K562 (cell line): Measurements from ENCODE around the gene BPTF. TPM values are rescaled to one million over a fixed set of nuclear protein-coding genes. Genes with fewer than 3 reads are reported as not detected.
A peak's percentile ranks its signal among the peaks of the same experiment; 100 is the strongest.

Source experiments
- BDP1 ChIP-seq: IDR thresholded peaks from 3 replicates; pipeline ENCODE4 v1.6.1; 2011; ENCODE audit not compliant: insufficient read length, insufficient read depth
- BRF1 ChIP-seq: IDR thresholded peaks from 3 replicates; pipeline ENCODE4 v1.6.1; 2011; ENCODE audit warnings: borderline replicate concordance, mild to moderate bottlenecking; ENCODE audit not compliant: insufficient read length; ENCODE audit errors: extremely low read depth
- CCAR2 ChIP-seq: fragments of 200-400 bp; formaldehyde crosslinking; IDR thresholded peaks from 2 replicates; pipeline ENCODE4 v1.6.1; 2017; ENCODE audit warnings: mild to moderate bottlenecking, low read depth, low read length
- EP300 ChIP-seq: IDR thresholded peaks from 2 replicates; pipeline ENCODE4 v1.6.1; 2012; ENCODE audit warnings: low read length, improper control_type of control experiment
- KHSRP ChIP-seq: fragments of 450-650 bp; IDR thresholded peaks from 2 replicates; pipeline ENCODE4 v1.6.1; 2017
- PHF21A ChIP-seq: fragments of 450-650 bp; IDR thresholded peaks from 2 replicates; pipeline ENCODE4 v1.6.1; 2017; ENCODE audit warnings: low read depth, borderline replicate concordance
- RBM22 ChIP-seq: fragments of 200-400 bp; formaldehyde crosslinking; IDR thresholded peaks from 2 replicates; pipeline ENCODE4 v1.6.1; 2018; ENCODE audit warnings: low read length, low read depth; ENCODE audit not compliant: poor library complexity, severe bottlenecking
- SAP30 ChIP-seq: fragments of 200-600 bp; sonication (generic); IDR thresholded peaks from 2 replicates; pipeline ENCODE4 v1.6.1; 2012; ENCODE audit warnings: borderline replicate concordance, low read depth, mild to moderate bottlenecking, moderate library complexity, low read length, control low read depth, inconsistent platforms; ENCODE audit not compliant: insufficient read depth, poor library complexity, severe bottlenecking
- YBX1 ChIP-seq: fragments of 450-650 bp; IDR thresholded peaks from 2 replicates; pipeline ENCODE4 v1.7.1; 2016; ENCODE audit warnings: mild to moderate bottlenecking
- ZBTB1 ChIP-seq: sonication (generic); formaldehyde crosslinking; IDR thresholded peaks from 2 replicates; pipeline ENCODE4 v1.8.1; 2023; ENCODE audit warnings: missing genetic modification reagents, low read depth, mild to moderate bottlenecking, borderline replicate concordance
- ZBTB33 ChIP-seq: sonication (generic); formaldehyde crosslinking; IDR thresholded peaks from 2 replicates; pipeline ENCODE4 v1.8.1; 2023; ENCODE audit warnings: mild to moderate bottlenecking, missing genetic modification reagents
- ZC3H11A ChIP-seq: IDR thresholded peaks from 2 replicates; pipeline ENCODE4 v1.6.1; 2012; ENCODE audit warnings: low read depth, low read length, improper control_type of control experiment
- ZEB2 ChIP-seq: fragments of 450-650 bp; IDR thresholded peaks from 2 replicates; pipeline ENCODE4 v1.6.1; 2016
- ZNF184 ChIP-seq: sonication (generic); formaldehyde crosslinking; IDR thresholded peaks from 2 replicates; pipeline ENCODE4 v1.5.0; 2020; ENCODE audit warnings: missing genetic modification reagents
- ZNF445 ChIP-seq: fragments of 250-450 bp; sonication (Bioruptor Pico); IDR thresholded peaks from 2 replicates; pipeline ENCODE4 v1.4.0; 2020; ENCODE audit warnings: low read depth, mild to moderate bottlenecking, moderate library complexity
- ZNF584 ChIP-seq: fragments of 200-800 bp; sonication (Bioruptor generic); IDR thresholded peaks from 2 replicates; pipeline ENCODE4 v1.6.1; 2016; ENCODE audit warnings: low read depth, mild to moderate bottlenecking, missing genetic modification characterization, missing compliant biosample characterization
- polyA plus RNA-seq, 8 experiments: library from polyadenylated mRNA; depleted of rRNA in 4 of 8; stranded (reverse) in 5 of 8; unstranded in 3 of 8; fragments of >200 nt; fragmentation: Nextera tagmentation in 2 of 8; fragmentation: Illumina TruSeq in 1 of 8; extraction: Ambion mirVana in 2 of 8; extraction: Trizol in 1 of 8; gene quantifications; 2 replicates each; pipeline versions ENCODE4 v1.2.1 to v1.2.3, GENCODE V29; 2011 to 2014; ENCODE audit warnings: inconsistent platforms in 1 of 8, missing spikeins in 1 of 8
- total RNA-seq, 7 experiments: library from RNA; depleted of rRNA in 6 of 7; stranded (reverse); fragments of >200 nt in 6 of 7; fragmentation: Illumina TruSeq in 2 of 7; extraction: Trizol in 2 of 7; gene quantifications; 2 replicates each; pipeline versions ENCODE4 v1.2.1 to v1.2.3, GENCODE V29; 2011 to 2021; ENCODE audit warnings: low replicate concordance in 1 of 7
- TF ChIP-seq, protein P1 (sequence below): fragments of 450-650 bp; conservative IDR thresholded peaks from 2 replicates; pipeline ENCODE4 v1.6.1; 2016; ENCODE audit warnings: missing genetic modification characterization, low read depth, mild to moderate bottlenecking, missing compliant biosample characterization, moderate library complexity
- TF ChIP-seq, protein P2 (sequence below): fragments of 450-650 bp; IDR thresholded peaks from 2 replicates; pipeline ENCODE4 v1.6.1; 2016; ENCODE audit warnings: low read depth

Gene BPTF
- total and polyA plus RNA-seq, 9 of the 15 experiments (the other 6 are each of a cell fraction or from before 2014, with no cell fraction given) = 12.5 to 52.1 (median 26.9) TPM

- TF ChIP-seq ZNF584 (no peak), ZNF445 (CRISPR knock-in tag) (no peak), ZEB2 (0 out of 2 replicates have a peak, but pooled peaks have one; percentile 22), PHF21A (no peak), ZBTB1 (CRISPR knock-in tag) (no peak), BRF1 (no peak), EP300 (no peak), ZNF184 (no peak), CCAR2 (no peak), ZBTB33 (CRISPR knock-in tag) (no peak), SAP30 (no peak), RBM22 (no peak), BDP1 (no peak), YBX1 (no peak), KHSRP (no peak), ZC3H11A (no peak)
- TF ChIP-seq, protein P1, sequence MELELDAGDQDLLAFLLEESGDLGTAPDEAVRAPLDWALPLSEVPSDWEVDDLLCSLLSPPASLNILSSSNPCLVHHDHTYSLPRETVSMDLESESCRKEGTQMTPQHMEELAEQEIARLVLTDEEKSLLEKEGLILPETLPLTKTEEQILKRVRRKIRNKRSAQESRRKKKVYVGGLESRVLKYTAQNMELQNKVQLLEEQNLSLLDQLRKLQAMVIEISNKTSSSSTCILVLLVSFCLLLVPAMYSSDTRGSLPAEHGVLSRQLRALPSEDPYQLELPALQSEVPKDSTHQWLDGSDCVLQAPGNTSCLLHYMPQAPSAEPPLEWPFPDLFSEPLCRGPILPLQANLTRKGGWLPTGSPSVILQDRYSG = no peak
- TF ChIP-seq, protein P2, sequence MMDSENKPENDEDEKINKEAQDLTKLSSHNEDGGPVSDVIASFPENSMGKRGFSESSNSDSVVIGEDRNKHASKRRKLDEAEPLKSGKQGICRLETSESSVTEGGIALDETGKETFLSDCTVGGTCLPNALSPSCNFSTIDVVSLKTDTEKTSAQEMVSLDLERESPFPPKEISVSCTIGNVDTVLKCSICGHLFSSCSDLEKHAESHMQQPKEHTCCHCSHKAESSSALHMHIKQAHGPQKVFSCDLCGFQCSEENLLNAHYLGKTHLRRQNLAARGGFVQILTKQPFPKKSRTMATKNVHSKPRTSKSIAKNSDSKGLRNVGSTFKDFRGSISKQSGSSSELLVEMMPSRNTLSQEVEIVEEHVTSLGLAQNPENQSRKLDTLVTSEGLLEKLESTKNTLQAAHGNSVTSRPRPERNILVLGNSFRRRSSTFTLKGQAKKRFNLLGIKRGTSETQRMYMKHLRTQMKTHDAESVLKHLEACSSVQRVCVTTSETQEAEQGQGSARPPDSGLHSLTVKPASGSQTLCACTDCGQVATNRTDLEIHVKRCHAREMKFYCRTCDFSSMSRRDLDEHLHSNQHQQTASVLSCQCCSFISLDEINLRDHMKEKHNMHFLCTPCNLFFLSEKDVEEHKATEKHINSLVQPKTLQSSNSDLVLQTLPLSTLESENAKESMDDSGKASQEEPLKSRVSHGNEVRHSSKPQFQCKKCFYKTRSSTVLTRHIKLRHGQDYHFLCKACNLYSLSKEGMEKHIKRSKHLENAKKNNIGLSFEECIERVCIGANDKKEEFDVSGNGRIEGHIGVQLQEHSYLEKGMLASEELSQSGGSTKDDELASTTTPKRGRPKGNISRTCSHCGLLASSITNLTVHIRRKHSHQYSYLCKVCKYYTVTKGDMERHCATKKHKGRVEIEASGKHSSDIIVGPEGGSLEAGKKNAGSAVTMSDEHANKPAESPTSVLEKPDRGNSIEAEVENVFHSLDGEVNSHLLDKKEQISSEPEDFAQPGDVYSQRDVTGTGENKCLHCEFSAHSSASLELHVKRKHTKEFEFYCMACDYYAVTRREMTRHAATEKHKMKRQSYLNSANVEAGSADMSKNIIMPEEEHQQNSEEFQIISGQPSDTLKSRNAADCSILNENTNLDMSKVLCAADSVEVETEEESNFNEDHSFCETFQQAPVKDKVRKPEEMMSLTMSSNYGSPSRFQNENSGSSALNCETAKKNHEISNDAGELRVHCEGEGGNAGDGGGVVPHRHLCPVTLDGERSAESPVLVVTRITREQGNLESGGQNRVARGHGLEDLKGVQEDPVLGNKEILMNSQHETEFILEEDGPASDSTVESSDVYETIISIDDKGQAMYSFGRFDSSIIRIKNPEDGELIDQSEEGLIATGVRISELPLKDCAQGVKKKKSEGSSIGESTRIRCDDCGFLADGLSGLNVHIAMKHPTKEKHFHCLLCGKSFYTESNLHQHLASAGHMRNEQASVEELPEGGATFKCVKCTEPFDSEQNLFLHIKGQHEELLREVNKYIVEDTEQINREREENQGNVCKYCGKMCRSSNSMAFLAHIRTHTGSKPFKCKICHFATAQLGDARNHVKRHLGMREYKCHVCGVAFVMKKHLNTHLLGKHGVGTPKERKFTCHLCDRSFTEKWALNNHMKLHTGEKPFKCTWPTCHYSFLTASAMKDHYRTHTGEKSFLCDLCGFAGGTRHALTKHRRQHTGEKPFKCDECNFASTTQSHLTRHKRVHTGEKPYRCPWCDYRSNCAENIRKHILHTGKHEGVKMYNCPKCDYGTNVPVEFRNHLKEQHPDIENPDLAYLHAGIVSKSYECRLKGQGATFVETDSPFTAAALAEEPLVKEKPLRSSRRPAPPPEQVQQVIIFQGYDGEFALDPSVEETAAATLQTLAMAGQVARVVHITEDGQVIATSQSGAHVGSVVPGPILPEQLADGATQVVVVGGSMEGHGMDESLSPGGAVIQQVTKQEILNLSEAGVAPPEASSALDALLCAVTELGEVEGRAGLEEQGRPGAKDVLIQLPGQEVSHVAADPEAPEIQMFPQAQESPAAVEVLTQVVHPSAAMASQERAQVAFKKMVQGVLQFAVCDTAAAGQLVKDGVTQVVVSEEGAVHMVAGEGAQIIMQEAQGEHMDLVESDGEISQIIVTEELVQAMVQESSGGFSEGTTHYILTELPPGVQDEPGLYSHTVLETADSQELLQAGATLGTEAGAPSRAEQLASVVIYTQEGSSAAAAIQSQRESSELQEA = no peak
These were observed 168.7 kb downstream of the BPTF start (continued) for GRCh38 chr17:67993998-67994361.
